D721Med (cell line): ENCODE results near the gene PIP5K1B.

Source experiments
- DNase-seq: peaks from one replicate; pipeline ENCODE4 v3.0.0; 2011; ENCODE audit warnings: low spot score; ENCODE audit not compliant: insufficient read length
- FAIRE-seq: peaks from 2 replicates; lab custom pipeline; 2011; peaks lifted over from hg19 to GRCh38; lab: Jason Lieb, UNC
- CTCF ChIP-seq: IDR thresholded peaks from 2 replicates; pipeline ENCODE4 v1.5.1; 2012; ENCODE audit warnings: mild to moderate bottlenecking, control low read depth; ENCODE audit not compliant: insufficient read depth; ENCODE audit errors: missing control alignments

Gene PIP5K1B

GRCh38 chr9:68779558-68780379, 74.7 kb downstream of the PIP5K1B start:
- TF ChIP-seq CTCF: peak; percentile 35
- no peak for FAIRE-seq
- peak; percentile 35 for DNase-seq

GRCh38 chr9:68780380-68780712, 75.3 kb downstream of the PIP5K1B start:
- no peak for TF ChIP-seq CTCF
- DNase-seq (no peak), FAIRE-seq (no peak)

- no peak for TF ChIP-seq CTCF
- no peak for DNase-seq
- no peak for FAIRE-seq
These were observed 75.7 kb downstream of the PIP5K1B start for GRCh38 chr9:68780720-68781119.

GRCh38 chr9:68781928-68782327, 76.9 kb downstream of the PIP5K1B start:
- DNase-seq (no peak), FAIRE-seq (no peak)
- no peak for TF ChIP-seq CTCF

- FAIRE-seq (no peak), DNase-seq (no peak)
- no peak for TF ChIP-seq CTCF
These were observed 77.5 kb downstream of the PIP5K1B start for GRCh38 chr9:68782546-68782945.

GRCh38 chr9:68785965-68786364, 80.9 kb downstream of the PIP5K1B start:
- TF ChIP-seq CTCF: no peak
- no peak for DNase-seq
- FAIRE-seq: no peak

- no peak for TF ChIP-seq CTCF
- DNase-seq (no peak), FAIRE-seq (no peak)
These were observed 86.1 kb downstream of the PIP5K1B start for GRCh38 chr9:68791169-68791568.
